GM21367 (cell line): Measurements from ENCODE around the gene MEPE.
A peak's percentile ranks its signal among the peaks of the same experiment; 100 is the strongest.

Source experiments
- ATAC-seq: cut with Tn5 transposase; IDR thresholded peaks from one replicate; pipeline ENCODE4 v1.9.1; 2021; ENCODE audit not compliant: unreplicated experiment

MEPE gene

DNA sequence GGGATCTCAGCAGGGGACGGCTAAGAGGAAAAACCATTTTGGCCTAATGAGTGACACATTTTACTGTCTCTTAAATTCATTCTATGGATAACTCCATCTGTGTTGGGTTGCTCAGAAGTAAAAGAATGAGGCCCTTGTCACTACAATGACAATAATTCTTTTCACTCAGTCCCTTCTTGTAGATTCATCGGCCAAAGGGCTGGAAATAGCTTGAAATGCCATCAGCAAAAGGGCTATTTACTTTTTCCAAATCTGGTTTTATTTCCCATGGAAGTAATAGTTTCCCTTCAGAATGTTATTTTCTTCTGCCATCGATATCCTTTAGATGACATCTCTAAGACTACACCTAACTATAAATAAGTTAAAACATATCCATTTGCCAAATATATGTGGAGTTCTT is 7.4 kb downstream of the MEPE start:
- no peak for ATAC-seq

DNA sequence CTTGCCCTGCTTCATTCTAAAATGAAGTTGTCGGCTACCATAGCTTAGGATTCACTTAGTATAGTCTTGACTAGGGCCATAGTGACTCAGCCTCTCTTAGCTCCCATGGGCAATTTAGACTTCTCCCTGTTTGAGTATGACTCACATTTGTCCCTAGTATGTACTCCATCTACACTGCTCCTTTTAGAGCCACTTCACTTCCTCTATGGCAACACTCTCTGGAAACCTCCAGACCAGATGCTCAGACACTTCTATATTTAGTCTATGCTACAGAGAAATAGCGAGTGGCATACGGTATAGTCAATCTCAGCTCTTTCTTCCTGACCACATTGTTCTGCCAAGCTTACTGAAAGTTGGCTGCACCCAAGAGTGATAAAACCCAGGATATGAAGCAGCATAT is 11.2 kb downstream of the MEPE start:
- no peak for ATAC-seq

DNA sequence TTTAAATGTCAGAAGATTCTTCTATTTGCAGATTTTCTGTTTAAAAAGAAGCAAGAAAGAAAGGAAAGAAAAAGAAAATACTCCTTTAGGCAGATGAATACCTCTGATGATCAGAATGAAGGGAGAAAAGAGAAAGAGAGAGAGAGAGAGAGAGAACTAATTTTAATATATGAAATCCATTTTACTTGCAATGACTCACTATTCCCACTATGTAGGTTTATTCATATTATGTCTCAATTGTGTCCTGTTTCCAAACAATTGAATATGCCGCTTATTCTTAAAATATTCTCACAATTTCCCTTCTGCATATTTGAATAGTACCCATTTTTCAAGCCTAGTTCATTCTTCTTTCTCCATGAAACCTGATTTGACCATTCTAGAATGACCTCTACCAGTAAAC is 11.7 kb downstream of the MEPE start:
- ATAC-seq: no peak

DNA sequence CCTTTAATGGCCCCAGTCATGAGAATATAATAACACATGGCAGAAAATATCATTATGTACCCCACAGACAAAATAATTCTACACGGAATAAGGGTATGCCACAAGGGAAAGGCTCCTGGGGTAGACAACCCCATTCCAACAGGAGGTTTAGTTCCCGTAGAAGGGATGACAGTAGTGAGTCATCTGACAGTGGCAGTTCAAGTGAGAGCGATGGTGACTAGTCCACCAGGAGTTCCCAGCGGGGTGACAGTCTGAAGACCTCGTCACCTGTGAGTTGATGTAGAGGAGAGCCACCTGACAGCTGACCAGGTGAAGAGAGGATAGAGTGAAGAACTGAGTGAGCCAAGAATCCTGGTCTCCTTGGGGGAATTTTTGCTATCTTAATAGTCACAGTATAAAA is 13.5 kb downstream of the MEPE start:
- no peak for ATAC-seq

DNA sequence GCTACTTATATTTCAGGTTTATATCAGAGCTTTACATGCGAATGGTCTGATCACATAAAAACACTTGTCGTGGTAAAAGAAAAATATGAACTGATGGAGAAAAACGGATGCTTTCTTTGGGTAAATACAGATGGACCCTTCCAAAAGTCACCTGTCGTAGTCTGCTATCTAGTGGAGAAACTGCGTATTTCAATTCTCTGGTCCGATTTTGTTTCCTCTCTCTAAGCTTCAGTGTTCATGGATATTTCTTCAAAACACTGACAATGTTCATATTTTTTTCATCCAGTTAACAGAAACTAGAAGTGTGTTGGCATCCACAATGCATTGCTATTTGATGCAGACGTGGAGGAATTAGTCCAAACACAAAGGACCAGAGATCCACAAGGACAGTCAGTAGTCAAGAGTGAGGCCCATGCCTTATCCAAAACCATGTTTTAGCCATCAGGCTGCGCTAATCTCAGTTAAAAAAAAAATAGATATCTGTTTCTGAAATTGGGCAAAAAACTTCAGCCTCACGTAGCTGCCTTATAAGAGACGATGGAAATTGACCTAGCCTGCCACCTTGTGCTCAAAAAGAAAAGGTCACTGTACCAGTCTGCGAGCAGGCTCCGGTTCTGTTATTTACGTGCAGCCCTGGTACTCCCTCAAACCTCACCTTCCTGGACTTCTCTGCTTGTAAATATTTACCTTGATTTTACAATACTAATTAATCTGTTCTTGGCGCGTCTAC is 16.0 kb downstream of the MEPE start:
- ATAC-seq: peak; percentile 92

DNA sequence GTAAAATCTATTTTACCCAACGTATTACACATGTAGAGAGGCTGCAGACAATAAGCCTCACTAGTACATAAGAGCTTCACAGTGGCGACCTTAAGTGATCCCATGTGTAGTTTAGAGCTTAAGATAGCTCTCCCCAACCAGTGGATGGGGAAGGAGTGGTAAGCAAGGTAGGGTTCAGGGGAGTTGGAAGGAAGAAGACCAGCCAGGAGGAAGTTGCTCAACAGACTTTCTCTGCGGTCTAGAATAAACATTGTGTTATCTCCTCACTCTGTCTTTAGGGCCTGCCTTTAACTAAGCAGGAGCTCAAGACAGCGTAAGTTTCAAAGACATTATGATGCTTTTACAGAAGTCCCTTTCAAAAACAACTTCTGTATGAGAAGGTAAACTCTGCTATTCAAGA is 16.8 kb downstream of the MEPE start:
- no peak for ATAC-seq

DNA sequence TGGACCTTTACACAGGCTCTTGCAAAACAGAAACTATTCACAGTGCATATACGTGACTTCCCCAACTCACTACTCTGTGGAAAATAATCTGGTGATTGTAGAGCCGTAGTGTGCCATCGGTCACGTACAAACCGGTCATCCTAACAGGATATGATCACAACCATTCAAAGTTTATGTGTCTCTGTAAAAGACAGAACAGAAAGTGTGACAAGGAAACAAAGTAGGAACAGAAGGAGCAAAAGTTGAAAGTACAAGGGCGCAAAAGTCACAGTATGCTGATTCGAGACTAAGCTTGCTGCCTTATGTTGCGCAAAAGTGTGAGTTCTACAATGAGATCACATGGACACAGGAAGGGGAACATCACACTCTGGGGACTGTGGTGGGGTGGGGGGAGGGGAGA is 18.6 kb downstream of the MEPE start:
- ATAC-seq: no peak

DNA sequence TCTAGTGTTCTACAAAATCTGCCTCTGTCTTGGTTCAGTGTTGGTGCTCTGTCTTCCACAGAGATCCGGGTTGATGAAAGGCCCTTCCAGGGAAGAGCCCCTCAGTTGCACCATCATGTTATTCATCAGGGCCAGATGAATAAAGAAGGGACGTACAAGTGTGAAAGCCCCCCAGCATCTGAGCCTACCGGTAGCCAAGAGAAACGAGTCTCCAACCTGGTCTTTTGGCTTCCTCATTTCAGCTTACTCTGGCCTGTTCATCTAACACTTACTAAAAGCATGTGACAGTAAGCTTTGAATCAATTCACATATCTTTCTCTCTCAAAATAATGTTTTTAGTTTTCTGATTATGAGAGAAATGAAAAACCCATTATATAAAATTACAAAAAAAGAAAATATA is 19.2 kb downstream of the MEPE start:
- no peak for ATAC-seq

DNA sequence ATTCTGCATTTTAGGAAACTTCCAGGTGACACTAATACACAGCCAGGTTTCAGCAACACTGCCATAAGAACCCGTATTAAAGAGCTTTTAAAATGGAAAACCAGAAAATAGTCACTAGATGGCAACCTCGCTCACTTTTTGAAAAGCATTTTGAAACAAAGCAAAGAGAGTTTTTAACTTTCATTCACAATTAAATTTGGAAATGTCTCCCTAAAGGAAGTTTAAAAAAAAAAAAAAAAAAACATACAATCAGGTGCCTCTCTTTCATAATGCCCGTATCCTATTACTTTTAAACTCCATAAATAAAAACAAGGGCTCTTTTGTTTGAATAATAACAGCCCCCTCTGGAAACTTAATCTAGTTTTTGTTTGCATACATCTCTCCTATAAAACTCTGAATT is 20.3 kb downstream of the MEPE start:
- ATAC-seq: no peak

DNA sequence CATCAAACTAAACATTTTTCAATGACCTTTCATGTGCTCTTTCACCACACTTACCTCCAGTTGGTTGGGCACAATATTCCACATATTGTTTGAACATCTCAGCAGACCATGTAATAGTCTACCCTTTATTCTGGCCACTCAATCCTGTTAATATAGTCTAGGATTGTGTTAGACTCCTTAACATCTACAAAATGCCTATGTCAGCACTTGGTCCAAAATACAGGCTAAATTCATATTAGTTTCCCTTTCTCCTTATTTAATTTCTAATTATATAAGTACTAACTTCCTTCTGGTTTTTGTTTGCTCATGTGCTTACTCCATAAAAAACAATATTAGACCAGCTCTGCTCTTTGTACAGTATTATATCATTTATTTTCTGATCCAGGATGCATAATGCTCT is 21.1 kb downstream of the MEPE start:
- ATAC-seq: no peak

DNA sequence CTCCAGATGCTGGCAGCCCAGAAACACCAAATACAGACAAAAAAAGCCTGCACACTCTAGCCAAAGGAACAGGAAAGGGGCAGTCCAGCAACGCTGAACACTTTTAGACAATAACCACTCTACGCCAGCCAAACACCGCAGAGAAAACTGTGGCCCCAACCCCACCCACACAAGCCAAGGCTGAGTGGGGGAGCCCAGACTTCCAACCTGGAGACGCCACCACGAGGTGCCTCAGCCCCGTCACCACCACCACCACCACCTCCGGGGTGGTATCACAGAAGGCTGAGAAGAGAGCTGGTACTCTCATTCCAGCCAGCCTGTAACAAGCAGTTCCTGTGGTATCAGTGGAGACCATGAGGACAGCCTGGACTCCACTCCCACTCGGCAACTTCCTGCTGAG is 22.8 kb downstream of the MEPE start:
- no peak for ATAC-seq

DNA sequence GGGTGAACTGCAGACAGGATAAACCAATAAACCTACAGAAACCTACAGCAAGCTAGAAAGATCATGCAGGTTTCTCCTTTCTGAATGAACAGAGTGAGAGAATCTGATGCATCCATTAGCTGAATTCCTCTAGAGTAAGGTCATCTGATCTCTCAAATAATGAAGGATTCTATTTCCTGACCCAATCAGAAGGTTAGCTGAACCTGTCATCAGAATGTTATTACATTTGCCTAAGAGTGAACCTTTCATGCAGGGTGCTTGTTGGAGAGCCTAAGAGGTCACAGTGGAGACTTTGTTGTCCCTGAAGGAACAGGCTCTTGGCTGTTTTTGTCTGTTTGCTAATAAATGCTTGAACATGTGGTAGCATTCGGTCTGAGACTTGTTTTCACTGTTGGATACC is 24.0 kb downstream of the MEPE start:
- no peak for ATAC-seq

DNA sequence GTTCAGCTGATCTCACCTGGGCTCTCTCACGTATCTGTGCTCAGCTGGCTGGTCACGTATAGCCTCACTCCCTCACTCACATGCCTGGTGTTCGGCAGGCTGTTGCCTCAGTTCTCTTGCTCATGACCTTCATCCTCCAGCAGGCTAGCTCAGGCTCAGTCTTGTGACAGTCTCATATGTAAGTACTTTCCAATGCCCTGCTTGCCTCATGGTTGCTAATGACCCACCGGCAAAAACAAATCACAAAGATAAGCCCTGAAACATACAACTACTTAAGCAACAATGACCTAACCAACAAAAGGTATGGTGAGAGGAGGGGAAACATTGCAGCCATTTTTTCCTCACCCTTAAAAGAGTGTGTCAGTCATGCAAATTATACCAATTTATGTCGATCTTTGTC is 25.0 kb downstream of the MEPE start:
- no peak for ATAC-seq

DNA sequence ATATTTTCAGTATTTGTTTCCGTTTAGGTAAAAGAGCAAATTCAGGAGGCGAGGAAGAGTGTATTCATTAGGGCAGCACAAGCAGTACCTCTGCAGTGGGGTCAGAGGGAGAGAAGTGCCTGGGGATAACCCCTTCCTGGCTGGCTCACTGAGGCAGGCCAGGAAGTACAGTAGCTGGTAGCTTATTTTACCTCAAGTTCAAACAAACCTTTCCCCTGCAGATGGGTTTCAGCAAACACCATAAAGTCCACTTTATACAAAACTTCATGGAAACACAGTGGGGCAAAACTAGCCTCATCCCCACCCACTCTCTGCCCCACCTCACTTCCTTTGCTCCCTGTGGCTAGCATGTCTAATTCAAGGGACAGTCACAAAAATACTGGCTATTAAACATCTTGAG is 29.5 kb downstream of the MEPE start:
- ATAC-seq: no peak

DNA sequence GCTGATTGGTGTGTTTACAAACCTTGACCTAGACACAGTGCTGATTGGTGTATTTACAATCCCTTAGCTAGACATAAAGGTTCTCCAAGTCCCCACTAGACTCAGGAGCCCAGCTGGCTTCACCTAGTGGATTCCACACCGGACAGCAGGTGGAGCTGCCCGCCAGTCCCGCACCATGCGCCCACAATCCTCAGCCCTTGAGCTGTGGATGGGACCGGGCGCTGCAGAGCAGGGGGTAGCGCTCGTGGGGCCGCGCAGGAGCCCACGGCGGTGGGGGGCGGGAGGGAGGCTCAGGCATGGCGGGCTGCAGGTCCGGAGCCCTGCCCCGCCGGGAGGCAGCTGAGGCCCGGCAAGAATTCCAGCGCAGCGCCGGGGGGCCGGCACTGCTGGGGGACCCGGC is 30.7 kb downstream of the MEPE start:
- no peak for ATAC-seq

DNA sequence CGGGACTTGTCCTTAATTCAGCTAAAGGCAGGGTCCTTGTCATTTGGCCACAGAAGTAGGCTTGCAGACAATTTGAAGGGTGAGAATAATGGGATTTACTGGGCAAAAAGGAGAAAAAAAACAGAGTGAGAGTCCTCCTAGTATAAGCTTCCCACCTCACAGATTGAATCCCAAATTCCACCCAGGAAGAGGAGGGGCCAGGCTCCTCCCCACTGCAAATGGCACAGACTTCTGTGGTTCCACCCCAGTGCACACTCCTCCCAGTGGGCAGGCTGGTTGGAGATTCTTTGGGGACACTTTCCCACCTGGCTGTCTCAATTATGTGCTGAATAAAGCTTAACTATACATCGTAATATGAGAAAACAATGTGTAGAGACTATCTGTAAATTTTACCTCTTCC is 31.6 kb downstream of the MEPE start:
- ATAC-seq: no peak

DNA sequence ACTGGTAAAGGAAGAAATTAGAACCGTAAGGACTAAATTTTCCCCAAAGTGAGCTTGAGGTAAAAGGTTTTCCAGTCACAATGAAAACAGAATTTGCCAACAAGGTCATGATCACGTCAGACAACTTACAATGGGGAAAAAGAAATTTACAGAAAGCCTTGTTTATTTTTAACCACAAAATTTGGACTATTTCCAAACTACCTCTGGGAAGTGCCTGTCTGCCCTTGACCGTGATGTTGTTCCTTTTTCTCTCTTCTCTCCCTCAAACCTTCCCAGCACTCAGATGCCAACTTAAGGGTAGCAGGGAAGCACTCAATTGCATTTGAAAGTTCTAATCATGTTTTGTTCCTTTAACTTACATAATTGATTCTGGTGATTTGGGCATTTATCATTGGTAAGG is 32.5 kb downstream of the MEPE start:
- no peak for ATAC-seq

DNA sequence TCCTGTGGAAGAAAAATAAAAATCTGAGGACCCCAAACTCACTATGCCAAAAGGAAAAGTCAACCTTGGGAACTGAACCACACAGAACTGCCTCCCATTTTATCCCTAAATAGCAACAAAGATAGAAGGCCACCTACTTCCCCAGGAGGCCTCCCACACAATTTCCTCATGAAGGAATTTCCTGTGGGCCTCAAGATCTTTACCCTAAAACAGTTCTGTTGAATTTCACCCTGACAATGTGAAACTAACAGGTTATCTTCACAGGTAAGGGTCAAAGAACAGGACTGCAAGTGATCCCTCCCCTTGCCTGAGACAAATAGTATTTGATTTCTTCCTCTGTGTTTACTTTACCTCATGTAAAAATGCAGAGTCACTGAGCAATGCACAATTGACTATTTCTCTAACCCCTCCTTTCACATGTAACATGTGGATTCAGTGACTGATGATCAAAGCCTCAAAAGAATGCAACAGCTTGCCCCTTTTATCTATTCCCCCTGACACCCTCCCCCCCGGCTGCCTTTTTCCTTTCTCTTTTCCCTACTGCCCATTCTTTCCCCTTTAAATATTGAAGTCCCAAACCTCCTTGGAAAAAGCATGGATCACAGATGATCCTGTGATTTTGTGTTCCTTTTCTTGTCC is 33.3 kb downstream of the MEPE start:
- no peak for ATAC-seq

DNA sequence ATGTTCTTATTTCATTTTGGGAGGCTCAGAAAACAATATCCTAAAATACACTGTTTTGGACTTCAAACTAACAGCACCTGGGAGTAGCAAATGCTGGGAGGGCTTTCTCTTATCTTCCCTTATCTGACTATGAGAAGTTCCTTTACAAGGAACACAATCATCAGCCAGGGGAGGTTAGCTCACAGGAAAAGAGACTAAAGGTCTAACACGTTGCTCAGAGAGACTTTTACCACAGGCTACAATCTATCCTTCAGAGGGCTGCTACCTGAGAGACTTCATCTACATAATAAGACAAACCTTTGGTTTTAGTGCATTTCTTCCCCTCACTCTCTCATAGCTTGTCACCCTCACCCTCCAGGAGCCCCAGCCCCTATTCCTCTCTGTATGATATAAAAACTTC is 35.8 kb downstream of the MEPE start:
- no peak for ATAC-seq

DNA sequence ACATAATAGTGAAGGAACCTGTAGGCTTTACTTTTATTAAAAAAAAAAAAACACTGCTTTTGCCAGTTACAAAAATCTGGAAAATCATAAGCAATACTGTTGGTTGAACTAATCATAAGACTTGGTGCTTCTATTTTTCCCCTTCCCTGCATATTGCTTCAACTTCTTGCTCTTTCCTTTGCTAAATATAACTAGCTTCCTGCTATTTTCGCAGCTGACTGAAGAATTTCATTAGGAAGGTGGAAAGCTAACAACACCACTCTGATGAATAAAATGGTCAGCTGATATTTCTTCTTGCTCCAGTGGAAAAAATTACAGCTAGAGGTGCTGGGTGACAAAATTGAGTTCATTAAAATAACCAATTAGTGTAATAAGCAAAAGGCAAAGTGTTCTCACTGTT is 39.3 kb downstream of the MEPE start:
- ATAC-seq: no peak

DNA sequence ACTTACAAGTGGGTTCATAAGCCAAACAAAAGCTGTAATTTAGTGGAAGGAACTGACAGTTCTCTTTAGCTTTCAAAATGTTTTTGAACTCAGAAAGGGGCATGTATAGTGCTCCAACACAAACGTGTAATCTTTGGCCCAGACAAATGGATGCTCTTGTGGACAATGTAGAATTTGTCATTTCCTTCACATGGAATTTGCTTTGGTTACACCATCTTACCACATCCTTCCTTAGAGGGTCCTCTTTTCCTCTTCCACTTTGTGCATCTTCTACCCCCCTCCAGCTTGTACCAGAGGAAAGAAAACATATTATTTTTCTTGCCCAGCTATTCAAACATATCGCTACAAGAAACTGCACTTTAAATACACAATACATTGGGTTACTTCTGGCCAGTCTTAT is 42.4 kb downstream of the MEPE start:
- no peak for ATAC-seq

DNA sequence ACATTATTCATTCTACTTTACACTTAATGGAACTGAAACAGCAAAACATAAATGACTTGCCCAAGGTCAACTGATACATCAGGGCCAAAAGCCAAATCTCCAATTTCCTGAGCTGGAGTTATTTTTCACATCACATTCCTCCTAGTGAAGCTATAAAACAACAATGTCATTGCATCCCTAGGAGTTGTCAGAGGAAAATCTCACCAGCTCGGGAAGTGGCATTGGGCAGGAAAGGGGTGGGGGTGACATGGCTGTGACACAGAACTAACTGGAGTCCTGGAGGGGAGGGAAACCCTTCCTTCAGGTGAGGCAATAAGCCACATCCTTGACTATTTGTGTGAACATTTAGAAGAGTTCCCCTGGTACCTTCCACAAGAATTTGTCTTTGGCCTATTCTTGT is 47.3 kb downstream of the MEPE start:
- no peak for ATAC-seq

DNA sequence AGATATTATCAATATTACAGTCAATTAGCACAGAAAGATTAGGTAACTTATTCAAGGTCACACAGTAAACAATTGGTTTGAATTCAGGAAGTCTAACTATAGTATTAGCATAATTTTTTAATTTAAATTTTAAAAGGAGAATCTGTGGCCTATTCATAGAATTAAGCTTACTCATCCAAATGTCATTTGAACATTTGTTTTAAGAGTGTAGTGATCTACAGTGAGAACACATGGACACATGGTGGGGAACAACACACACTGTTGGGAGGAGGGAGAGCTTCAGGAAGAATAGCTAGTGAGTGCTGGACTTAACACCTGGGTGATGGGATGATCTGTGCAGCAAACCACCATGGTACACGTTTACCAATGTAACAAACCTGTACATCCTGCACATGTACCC is 48.3 kb downstream of the MEPE start:
- no peak for ATAC-seq
